ENCODE data around the gene RALGAPA2.

DNA sequence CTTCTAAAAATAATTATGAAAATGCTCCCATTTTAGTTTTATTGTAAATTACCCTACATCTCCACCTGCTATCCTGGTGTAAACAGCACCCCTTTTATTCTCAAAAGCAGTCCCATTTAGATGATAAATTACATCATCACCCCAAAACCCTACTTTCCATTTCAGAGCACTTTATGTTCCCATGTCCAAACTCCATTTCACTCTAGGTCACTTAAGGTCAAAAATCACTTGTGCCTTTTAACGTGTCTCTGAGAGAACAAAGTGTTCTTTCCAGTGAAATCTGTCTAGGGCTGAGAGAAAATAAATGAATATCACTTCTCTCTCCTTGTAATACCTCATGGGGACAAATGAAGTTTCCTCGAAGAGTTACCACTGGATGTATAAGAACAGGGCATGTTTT is 187.2 kb downstream of the RALGAPA2 start:
- TF ChIP-seq EZH2 (IDR thresholded peaks at IDR 0.05; ENCODE audit: insufficient read depth, poor library complexity, severe bottlenecking) (no peak), EZH2phosphoT487 (IDR thresholded peaks at IDR 0.05; ENCODE audit: insufficient read depth, low read depth) (no peak)

Data from GM23248 (cell line).